Measurements from ENCODE around the gene TEX22. TPM values are rescaled to one million over a fixed set of nuclear protein-coding genes. Genes with fewer than 3 reads are reported as not detected.
A peak's percentile ranks its signal among the peaks of the same experiment; 100 is the strongest.

TEX22 gene
- total RNA-seq, 4 donors from 2014 or later: 0.57 TPM; not detected in 3

GRCh38 chr14:105439179-105439578 is 40.8 kb downstream of the TEX22 start:
- DNase-seq: no peak
- peaks cover 4 to 56% (median 10%) of the 10 kb centered on the region in 3 donors for H3K36me3 ChIP-seq
- TF ChIP-seq, protein P1, sequence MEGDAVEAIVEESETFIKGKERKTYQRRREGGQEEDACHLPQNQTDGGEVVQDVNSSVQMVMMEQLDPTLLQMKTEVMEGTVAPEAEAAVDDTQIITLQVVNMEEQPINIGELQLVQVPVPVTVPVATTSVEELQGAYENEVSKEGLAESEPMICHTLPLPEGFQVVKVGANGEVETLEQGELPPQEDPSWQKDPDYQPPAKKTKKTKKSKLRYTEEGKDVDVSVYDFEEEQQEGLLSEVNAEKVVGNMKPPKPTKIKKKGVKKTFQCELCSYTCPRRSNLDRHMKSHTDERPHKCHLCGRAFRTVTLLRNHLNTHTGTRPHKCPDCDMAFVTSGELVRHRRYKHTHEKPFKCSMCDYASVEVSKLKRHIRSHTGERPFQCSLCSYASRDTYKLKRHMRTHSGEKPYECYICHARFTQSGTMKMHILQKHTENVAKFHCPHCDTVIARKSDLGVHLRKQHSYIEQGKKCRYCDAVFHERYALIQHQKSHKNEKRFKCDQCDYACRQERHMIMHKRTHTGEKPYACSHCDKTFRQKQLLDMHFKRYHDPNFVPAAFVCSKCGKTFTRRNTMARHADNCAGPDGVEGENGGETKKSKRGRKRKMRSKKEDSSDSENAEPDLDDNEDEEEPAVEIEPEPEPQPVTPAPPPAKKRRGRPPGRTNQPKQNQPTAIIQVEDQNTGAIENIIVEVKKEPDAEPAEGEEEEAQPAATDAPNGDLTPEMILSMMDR (IDR thresholded peaks at IDR 0.05): no peak
- TF ChIP-seq POLR2A (IDR thresholded peaks at IDR 0.05): no peak
- peaks cover 0 to 39% (median 0%) of the 10 kb centered on the region in 3 donors for H3K4me1 ChIP-seq
- H3K27ac ChIP-seq: no peak overlapping the region
- no peaks in the 10 kb centered on the region for H3K9me3 ChIP-seq
- 83% methylated on average over 1 of the region's 11 CpGs; no CpG with 5 or more reads in 1 of the 2 donors for WGBS, 2 donors
- no peak overlapping the region for H3K4me3 ChIP-seq
- intact Hi-C loops (cut with DNase I): no loop called here
- H3K27me3 ChIP-seq: no peaks in the 10 kb centered on the region

DNA sequence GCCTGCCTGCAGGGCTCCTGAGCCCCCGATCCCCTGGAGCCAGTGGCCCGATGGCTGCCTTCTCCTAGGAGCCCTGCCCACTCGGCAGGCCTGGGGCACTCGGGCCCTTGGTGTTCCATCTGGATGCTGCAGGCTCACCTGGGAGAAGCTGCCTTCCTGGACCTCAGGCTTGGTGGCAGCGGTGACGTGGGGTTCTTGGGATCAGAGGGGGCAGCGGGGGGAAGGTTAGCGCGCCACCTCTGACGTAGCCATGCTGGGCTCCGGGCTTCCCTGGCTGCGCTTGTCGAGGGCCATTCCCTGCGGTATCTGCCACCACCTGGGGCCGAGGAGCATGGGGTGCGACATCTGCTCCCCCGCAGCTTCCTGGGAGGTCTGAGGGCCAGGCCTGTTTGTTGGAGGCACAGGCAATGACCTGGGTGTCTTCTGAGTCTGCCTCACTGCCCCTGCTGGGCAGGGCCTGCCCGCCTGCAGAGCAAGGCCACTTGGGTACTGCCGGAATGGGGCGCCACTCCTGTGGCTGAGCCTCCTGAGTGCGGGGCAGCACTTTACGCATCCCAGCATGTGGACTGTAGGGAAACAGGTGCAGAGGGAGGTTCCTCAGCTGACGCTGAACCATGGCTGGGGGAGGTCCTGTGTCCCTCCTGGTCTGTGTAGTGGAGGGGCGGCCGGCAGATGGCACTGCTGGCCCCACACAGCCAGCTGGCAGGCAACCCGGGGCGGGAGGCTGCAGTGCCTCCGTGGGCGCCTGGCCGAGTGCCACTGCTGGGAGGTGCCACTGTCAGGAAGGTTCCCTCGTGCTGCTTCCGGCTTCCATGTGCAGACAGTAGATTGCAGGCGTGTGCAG is 41.6 kb downstream of the TEX22 start:
- Histone ChIP-seq H3K27me3 (no peaks in the 10 kb centered on the region), H3K27ac (no peak overlapping the region), H3K4me1 (peaks cover 0 to 39% (median 0%) of the 10 kb centered on the region in 3 donors), H3K36me3 (peaks cover 4 to 58% (median 10%) of the 10 kb centered on the region in 3 donors), H3K9me3 (no peaks in the 10 kb centered on the region), H3K4me3 (no peak overlapping the region)
- TF ChIP-seq, protein P1 (IDR thresholded peaks at IDR 0.05): peak in 1 of 6 experiments; percentile 41
- TF ChIP-seq POLR2A (IDR thresholded peaks at IDR 0.05): no peak
- no peak for DNase-seq
- no CpG with 5 or more reads among the region's 33 CpGs for WGBS, 2 donors
- intact Hi-C loops (cut with DNase I): no loop called here

- no peaks in the 10 kb centered on the region for H3K27me3 ChIP-seq
- H3K36me3 ChIP-seq: peaks cover 4 to 64% (median 10%) of the 10 kb centered on the region in 3 donors
- peaks cover 0 to 39% (median 0%) of the 10 kb centered on the region in 3 donors for H3K4me1 ChIP-seq
- TF ChIP-seq, protein P1 (IDR thresholded peaks at IDR 0.05): no peak
- TF ChIP-seq POLR2A (IDR thresholded peaks at IDR 0.05): no peak
- no peaks in the 10 kb centered on the region for H3K9me3 ChIP-seq
- no peak overlapping the region for H3K4me3 ChIP-seq
- no peak for DNase-seq
- 79% methylated on average over 8 of the region's 15 CpGs; no CpG with 5 or more reads in 1 of the 2 donors for WGBS, 2 donors
- intact Hi-C loops (cut with DNase I): no loop called here
- no peak overlapping the region for H3K27ac ChIP-seq
Measured at GRCh38 chr14:105440554-105440900, 42.2 kb downstream of the TEX22 start.

DNA sequence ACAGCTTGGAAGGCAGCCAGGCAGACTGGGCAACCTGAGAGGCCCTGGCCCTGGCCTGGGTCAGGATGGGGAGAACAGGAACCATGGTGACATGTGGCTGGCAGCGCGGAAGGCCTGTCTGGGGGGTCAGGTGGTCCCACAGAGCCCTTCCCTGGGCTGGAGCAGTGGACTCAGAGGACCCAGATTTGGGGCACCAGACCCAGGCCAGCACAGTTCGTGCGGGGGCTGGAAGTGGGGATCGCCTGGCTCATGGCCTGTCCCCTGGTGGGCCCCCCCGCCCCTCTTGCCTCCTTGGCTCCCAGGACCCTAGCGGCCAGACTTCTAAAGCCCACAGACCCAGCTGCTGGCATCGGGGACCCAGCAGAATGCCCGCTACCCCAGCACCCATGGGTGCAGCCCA is 42.7 kb downstream of the TEX22 start:
- no peak overlapping the region for H3K27ac ChIP-seq
- intact Hi-C loops (cut with DNase I): no loop called here

DNA sequence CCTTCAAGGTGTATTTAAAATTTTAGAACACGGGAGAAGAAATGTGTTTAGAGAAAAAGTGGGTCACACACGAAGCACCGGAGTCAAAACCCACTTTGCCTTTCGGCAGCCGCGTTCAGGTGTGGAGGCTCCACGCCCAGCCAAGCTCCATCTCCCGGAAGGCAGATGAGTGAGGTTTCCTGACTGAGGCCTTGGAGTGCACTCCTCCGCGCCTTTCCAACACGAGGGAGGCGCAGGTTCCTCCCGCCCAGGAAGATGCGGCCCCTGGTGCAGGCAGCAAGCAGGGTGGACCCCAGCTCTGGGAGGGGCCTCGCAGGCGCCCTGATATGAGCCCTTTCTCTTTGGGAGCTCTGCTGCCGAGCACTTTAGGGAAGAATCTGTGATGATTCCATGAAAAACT is 43.8 kb downstream of the TEX22 start:
- no peak for TF ChIP-seq POLR2A (IDR thresholded peaks at IDR 0.05)
- TF ChIP-seq, protein P1 (IDR thresholded peaks at IDR 0.05): no peak
- peaks cover 4 to 80% (median 10%) of the 10 kb centered on the region in 3 donors for H3K36me3 ChIP-seq
- H3K4me3 ChIP-seq: no peak overlapping the region
- H3K9me3 ChIP-seq: no peaks in the 10 kb centered on the region
- DNase-seq: no peak
- no peak overlapping the region for H3K27ac ChIP-seq
- no peaks in the 10 kb centered on the region for H3K27me3 ChIP-seq
- 71 to 81% methylated on average over 9 to 11 of the region's 17 CpGs for WGBS, 2 donors
- intact Hi-C loops (cut with DNase I): no loop called here
- peaks cover 0 to 27% (median 0%) of the 10 kb centered on the region in 3 donors for H3K4me1 ChIP-seq

More for the DNA sequence above, 42.7 kb downstream of the TEX22 start:
- Histone ChIP-seq H3K27me3 (no peaks in the 10 kb centered on the region), H3K4me3 (no peak overlapping the region), H3K9me3 (no peaks in the 10 kb centered on the region), H3K36me3 (peaks cover 4 to 69% (median 10%) of the 10 kb centered on the region in 3 donors), H3K4me1 (peaks cover 0 to 38% (median 0%) of the 10 kb centered on the region in 3 donors)
- WGBS, 2 donors: no CpG with 5 or more reads among the region's 9 CpGs
- DNase-seq: no peak
- TF ChIP-seq POLR2A (IDR thresholded peaks at IDR 0.05): no peak
- TF ChIP-seq, protein P1 (IDR thresholded peaks at IDR 0.05): no peak

Data from esophagus squamous epithelium (tissue), 5 donors.